Activated T-helper 1 cell treated with Interleukin-2 at 50 U/mL for 16 hours (primary cell): Measurements from ENCODE around the gene DIP2A.
"Not testable (repeated sequence)": the region's sequence is repeated elsewhere in the genome, so short reads cannot be mapped to it uniquely, and the experiment has no call there.

ENCODE experiments used
- DNase-seq: peaks from one replicate; pipeline ENCODE4 v3.0.0-alpha.2; 2020; ENCODE audit warnings: low read depth

Gene DIP2A

GRCh38 chr21:46482846-46483231 lies 24.1 kb downstream of the DIP2A start:
- DNase-seq, result no peak

- no peak for DNase-seq
These were observed 24.9 kb downstream of the DIP2A start for GRCh38 chr21:46483300-46484295.

GRCh38 chr21:46486481-46487126 lies 27.9 kb downstream of the DIP2A start:
- no peak for DNase-seq

DNA sequence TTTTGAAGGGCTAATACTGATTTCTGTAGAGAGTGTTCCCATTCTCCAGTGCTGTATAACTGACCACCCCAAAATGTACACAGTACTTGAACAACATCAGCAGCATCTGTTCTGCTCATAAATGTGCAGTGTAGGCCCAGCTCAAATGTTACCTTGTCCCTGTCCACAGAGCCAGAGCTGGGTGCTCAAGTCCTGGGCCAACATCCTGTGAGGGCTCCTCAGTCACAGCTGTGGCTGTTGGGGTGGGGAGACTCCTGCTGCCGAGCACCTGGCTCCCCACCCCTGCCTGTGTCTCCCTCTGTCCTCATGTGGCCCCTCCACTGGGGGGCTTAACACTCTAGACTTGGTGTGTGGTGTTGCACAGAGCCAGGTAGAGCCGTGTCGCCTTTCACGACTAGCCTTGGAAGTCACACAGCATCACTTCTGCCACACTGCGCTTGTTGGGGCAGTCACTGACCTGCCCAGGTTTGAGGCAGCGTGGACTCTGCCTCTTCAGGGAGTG lies 30.5 kb downstream of the DIP2A start:
- DNase-seq, result no peak

- no peak for DNase-seq
These were observed 31.1 kb downstream of the DIP2A start for GRCh38 chr21:46489800-46490199.

GRCh38 chr21:46491553-46491952 lies 32.9 kb downstream of the DIP2A start:
- DNase-seq, result no peak

GRCh38 chr21:46492851-46493250 lies 34.2 kb downstream of the DIP2A start:
- no peak for DNase-seq

DNA sequence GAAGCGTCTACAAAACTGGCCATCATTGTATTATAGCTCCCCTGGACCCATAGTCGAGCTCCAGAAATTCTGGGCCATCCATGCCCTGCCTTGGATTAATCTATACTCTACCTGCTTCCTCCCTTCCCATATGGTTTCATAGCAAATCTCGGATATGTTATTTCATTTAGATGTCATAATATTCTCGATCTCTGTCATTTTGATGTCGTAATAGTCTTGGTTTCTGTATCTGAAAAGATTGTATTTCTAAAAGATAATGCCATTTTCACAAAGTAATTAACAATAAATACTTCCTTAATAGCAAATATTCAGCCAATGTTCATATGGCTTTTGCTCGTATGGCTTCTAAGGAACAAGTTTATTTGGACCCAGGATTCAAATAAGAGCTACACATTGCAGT lies 35.1 kb downstream of the DIP2A start:
- no peak for DNase-seq

DNA sequence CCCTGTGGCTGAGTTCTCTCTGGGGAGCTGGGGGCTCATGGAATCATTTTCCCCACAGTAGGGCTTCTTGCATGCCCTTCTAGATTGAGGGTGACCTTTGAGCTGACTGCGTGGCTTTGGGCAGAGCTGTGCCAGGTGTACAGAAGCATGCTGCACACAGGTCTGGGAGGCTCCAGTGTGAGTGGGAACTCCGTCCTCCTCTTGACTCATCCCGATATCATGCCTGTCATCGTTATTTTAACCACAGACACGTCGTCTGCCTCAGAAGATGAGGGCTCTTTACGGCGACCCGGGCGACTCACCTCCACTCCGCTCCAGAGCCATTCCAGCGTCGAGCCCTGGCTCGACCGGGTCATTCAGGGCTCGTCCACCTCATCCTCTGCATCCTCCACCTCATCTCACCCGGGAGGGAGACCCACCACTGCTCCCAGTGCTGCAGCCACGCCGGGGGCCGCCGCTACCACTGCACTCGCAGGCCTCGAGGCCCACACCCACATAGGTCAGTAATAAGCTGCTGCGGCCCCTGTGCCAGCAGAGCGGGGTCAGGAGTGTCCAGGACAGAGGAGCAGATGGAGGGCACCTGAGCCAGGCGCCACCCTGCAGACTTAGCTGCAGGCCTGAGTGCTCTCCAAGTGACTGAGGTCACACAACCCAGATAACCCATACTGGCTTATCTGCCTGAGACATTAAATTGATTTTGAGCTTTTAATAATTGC lies 39.8 kb downstream of the DIP2A start:
- no peak for DNase-seq

- DNase-seq, result no peak
These were observed 41.7 kb downstream of the DIP2A start for GRCh38 chr21:46500224-46500861.

DNA sequence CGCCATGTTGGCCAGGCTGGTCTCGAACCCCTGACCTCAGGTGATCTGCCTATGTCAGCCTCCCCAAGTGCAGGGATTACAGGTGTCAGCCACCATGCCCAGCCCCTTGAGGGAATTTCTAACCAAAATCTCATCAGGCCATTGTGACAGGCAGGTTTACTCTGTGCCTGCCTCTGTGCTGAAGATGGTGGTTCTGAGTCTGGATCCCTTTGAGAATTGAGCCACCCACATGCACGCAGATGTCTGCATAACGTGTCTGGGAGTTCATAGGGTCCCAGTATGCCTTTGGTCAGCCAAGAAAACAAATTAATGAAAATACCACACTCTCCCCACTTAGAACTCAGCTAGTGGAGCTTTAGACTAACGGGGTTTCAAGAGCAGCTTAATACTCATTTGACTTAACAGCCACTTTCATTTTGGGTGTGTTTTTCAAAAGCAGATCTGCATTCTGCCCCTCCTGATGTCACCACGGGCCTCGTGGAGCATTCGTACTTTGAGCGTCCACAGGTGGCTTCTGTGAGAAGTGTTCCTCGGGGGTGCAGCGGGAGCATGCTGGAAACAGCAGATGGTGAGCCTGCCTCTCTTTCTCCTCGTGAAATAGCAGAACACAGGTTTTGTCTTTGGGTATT lies 45.3 kb downstream of the DIP2A start:
- no peak for DNase-seq

DNA sequence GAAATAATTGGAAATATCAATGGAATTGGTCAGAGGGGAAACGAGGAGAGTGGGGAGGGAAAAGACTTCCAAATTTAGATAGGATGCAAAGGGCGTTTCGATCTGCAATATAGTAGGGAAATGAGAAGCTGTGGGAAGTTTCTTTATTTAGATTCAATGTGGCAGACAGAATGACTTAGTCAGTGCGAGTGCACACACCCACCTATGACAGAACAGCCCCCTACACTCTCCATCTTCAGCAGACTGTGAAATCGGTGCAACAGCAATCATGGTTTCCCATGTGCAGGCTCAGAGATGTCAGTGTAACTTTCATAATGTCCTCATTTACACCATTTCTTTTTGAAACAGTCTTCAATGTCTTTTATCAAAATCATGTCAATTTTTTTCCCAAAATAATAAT lies 46.0 kb downstream of the DIP2A start:
- no peak for DNase-seq

DNA sequence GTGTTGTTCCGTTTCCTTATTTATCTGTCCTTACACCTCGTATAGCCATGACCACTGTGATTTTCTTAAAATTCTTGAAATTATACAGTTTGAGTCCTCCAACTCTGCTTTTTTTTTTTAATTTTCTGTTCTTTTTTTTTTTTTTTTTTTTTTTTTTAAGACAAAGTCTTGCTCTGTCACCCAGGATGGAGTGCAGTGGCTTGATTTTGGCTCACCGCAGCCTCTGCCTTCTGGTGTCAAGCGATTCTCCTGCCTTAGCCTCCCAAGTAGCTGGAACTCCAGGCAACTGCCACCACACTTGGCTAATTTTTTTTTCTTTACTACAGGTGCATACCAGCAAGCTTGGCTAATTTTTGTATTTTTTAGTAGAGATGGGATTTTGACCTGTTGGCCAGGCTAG lies 48.9 kb downstream of the DIP2A start:
- DNase-seq, result no peak

DNA sequence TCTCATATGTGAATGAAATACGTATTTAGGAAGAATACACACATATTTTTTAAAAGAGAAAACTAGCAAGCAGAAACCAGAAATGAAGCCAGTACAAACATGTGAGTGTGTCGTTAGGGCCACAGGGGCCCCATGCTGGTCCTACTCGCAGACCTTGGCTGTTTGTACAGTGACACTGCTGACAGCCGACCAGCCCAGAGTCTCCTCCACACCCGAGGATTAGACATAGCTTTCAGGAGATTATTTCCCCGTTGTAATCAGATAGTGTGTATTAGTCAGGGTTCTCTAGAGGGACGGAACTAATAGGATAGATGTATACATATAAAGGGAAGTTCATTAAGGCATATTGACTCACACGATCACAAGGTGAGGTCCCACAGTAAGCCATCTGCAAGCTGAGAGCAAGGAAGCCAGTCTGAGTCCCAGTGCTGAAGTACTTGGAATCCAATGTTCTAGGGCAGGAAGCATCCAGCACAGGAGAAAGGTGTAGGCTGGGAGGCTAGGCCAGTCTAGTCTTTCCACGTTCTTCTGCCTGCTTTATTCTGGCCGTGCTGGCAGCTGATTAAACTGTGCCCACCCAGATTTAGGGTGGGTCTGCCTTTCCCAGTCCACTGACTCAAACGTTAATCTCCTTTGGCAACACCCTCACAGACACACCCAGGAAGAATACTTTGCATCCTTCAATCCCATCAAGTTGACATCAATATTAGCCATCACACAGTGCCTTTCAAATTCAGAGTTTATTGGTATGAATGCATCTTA lies 51.2 kb downstream of the DIP2A start:
- DNase-seq, result no peak

GRCh38 chr21:46515109-46515508 lies 56.4 kb downstream of the DIP2A start:
- no peak for DNase-seq

- no peak for DNase-seq
These were observed 57.4 kb downstream of the DIP2A start for GRCh38 chr21:46516068-46516467.

- DNase-seq, result no peak
These were observed 58.7 kb downstream of the DIP2A start for GRCh38 chr21:46517361-46517760.

GRCh38 chr21:46518983-46519583 lies 60.4 kb downstream of the DIP2A start:
- DNase-seq, result no peak

DNA sequence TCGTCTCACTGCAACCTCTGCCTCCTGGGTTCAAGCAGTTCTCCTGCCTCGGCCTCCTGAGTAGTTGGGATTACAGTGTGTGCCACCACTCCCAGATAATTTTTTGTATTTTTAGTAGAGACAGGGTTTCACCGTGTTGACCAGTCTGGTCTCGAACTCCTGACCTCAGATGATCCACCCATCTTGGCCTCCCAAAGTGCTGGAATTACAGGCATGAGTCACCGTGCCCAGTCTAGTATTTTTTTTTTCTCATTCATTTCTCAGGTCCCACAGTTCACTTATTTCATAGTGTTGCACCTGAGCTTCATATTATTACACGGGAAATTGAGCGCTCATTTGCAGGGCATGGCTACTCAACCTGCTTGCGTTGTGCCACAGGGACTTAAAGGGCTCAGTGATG lies 68.7 kb downstream of the DIP2A start:
- not testable (repeated sequence) for DNase-seq

DNA sequence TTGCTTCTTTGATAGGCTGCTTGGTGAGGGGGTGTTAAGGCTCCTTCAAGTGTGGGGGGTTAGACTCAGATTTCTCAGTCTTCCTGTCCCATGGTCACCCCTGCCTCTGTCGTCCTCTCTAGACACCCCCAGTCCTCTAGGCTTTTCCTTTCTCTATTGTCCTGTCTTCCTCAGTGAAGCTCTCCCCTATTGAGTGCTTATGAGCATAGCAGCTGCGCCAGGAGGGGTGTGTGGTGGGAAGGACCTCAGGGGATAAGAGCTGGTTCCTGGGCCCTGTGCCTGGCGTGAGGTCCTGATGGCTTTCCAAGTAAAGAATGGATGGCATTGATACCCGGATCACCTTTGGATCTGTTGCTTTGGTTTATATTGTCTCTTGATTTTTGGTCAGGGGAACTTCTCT lies 69.1 kb downstream of the DIP2A start:
- no peak for DNase-seq
